ENCODE results near the gene POU2F2.

The POU2F2 gene

GRCh38 chr19:42057846-42058245, 74.4 kb downstream of the POU2F2 start:
- TF ChIP-seq ZNF70 (CRISPR knock-in tag; IDR thresholded peaks at IDR 0.05) (no peak), ARNTL (CRISPR knock-in tag; IDR thresholded peaks at IDR 0.05; ENCODE audit: borderline replicate concordance, low read depth) (no peak), TSHZ2 (CRISPR knock-in tag; IDR thresholded peaks at IDR 0.05) (no peak), POU6F1 (CRISPR knock-in tag; IDR thresholded peaks at IDR 0.05; ENCODE audit: borderline replicate concordance, low read depth) (no peak), RARB (CRISPR knock-in tag; IDR thresholded peaks at IDR 0.05) (no peak)
- no peak for ATAC-seq

GRCh38 chr19:42054205-42054604, 78.0 kb downstream of the POU2F2 start:
- no peak for ATAC-seq
- TF ChIP-seq TCF4 (CRISPR knock-in tag; IDR thresholded peaks at IDR 0.05; ENCODE audit: borderline replicate concordance) (no peak), CSDC2 (CRISPR knock-in tag; IDR thresholded peaks at IDR 0.05) (no peak), OSR1 (CRISPR knock-in tag; IDR thresholded peaks at IDR 0.05) (no peak), SNAI2 (CRISPR knock-in tag; IDR thresholded peaks at IDR 0.05) (no peak), TOX (CRISPR knock-in tag; IDR thresholded peaks at IDR 0.05; ENCODE audit: borderline replicate concordance) (no peak), ZC3H10 (CRISPR knock-in tag; IDR thresholded peaks at IDR 0.05) (no peak), ISL1 (CRISPR knock-in tag; IDR thresholded peaks at IDR 0.05) (no peak), CSRNP3 (CRISPR knock-in tag; IDR thresholded peaks at IDR 0.05) (no peak), ESRRG (CRISPR knock-in tag; IDR thresholded peaks at IDR 0.05) (no peak), ZNF8 (CRISPR knock-in tag; IDR thresholded peaks at IDR 0.05) (no peak), PPARA (CRISPR knock-in tag; IDR thresholded peaks at IDR 0.05; ENCODE audit: borderline replicate concordance) (no peak), GLIS3 (CRISPR knock-in tag; IDR thresholded peaks at IDR 0.05) (no peak), CREB5 (CRISPR knock-in tag; IDR thresholded peaks at IDR 0.05; ENCODE audit: low read depth) (no peak), TSHZ2 (CRISPR knock-in tag; IDR thresholded peaks at IDR 0.05) (no peak), POU6F1 (CRISPR knock-in tag; IDR thresholded peaks at IDR 0.05; ENCODE audit: borderline replicate concordance, low read depth) (no peak), RARB (CRISPR knock-in tag; IDR thresholded peaks at IDR 0.05) (no peak), ZNF70 (CRISPR knock-in tag; IDR thresholded peaks at IDR 0.05) (no peak), ZNF565 (CRISPR knock-in tag; conservative IDR thresholded peaks at IDR 0.05; ENCODE audit: low read depth) (no peak), ZFP3 (CRISPR knock-in tag; IDR thresholded peaks at IDR 0.05) (no peak)
